Spleen (tissue), 13 donors: Measurements from ENCODE around the gene GSTT4. TPM values are rescaled to one million over a fixed set of nuclear protein-coding genes. Genes with fewer than 3 reads are reported as not detected.

Experiments used
- DNase-seq: peaks from one replicate; pipeline ENCODE4 v3.0.0-alpha.2; 2020
- H3K27ac ChIP-seq, 8 donors: fragments of 200-600 bp; sonication (generic) in 7 of 8; 1 replicate in 4 of 8; 2 replicates in 4 of 8; pipeline versions ENCODE4 v1.5.0 to v1.8.0; 2016 to 2021; ENCODE audit warnings: inconsistent platforms in 4 of 8, mild to moderate bottlenecking in 4 of 8, moderate library complexity in 1 of 8
- H3K27me3 ChIP-seq, 7 donors: fragments of 200-600 bp; sonication (generic) in 6 of 7; replicated peaks in 1 of 7; 1 replicate in 4 of 7; 2 replicates in 3 of 7; pipeline versions ENCODE4 v1.5.0 to v1.8.0; 2016 to 2021; ENCODE audit warnings: inconsistent platforms in 3 of 7, mild to moderate bottlenecking in 1 of 7
- H3K36me3 ChIP-seq, 6 donors: fragments of 200-600 bp; sonication (generic) in 5 of 6; 1 replicate in 4 of 6; 2 replicates in 2 of 6; pipeline versions ENCODE4 v1.5.0 to v1.8.0; 2016 to 2021; ENCODE audit warnings: inconsistent platforms in 2 of 6
- H3K4me1 ChIP-seq, 6 donors: fragments of 200-600 bp; sonication (generic) in 5 of 6; 1 replicate in 3 of 6; 2 replicates in 3 of 6; pipeline versions ENCODE4 v1.5.0 to v1.8.0; 2016 to 2021; ENCODE audit warnings: inconsistent platforms in 3 of 6
- H3K4me3 ChIP-seq, 8 donors: fragments of 200-600 bp; sonication (generic) in 7 of 8; 1 replicate in 4 of 8; 2 replicates in 4 of 8; pipeline versions ENCODE4 v1.5.0 to v1.8.0; 2016 to 2021; ENCODE audit warnings: inconsistent platforms in 4 of 8, mild to moderate bottlenecking in 4 of 8, moderate library complexity in 2 of 8
- H3K9me3 ChIP-seq, 8 donors: fragments of 200-600 bp; sonication (generic) in 7 of 8; 1 replicate in 4 of 8; 2 replicates in 4 of 8; pipeline versions ENCODE4 v1.5.0 to v1.8.0; 2016 to 2021; ENCODE audit warnings: inconsistent platforms in 4 of 8
- POLR2A ChIP-seq, 3 donors: fragments of 450-650 bp; IDR thresholded peaks; one replicate each; pipeline ENCODE4 v1.5.1; 2017; ENCODE audit warnings: antibody characterized with exemption in 3 of 3, mild to moderate bottlenecking in 1 of 3
- POLR2AphosphoS5 ChIP-seq, 3 donors: sonication (generic); formaldehyde crosslinking; IDR thresholded peaks; one replicate each; pipeline ENCODE4 v1.5.1; 2017; ENCODE audit warnings: antibody characterized with exemption in 3 of 3
- WGBS, 5 donors: extraction: QIAGEN DNeasy Blood & Tissue Kit in 3 of 5; methylation state at CpG; one replicate each; pipeline versions ENCODE4 v1.1.5 to v1.1.7; 2013 to 2018; 5-methylcytosine and 5-hydroxymethylcytosine counted together
- intact Hi-C: fragments of 100-400 bp; cut with DNase I; formaldehyde crosslinking; loops from one replicate; pipeline ENCODE4 v1.15.0; 2023; ENCODE audit warnings: low total_unique reads
- long read RNA-seq, 2 donors: transcript quantifications; one replicate each; lab custom pipeline, GENCODE V29; 2026
- polyA plus RNA-seq, 3 donors: library from polyadenylated mRNA; stranded (reverse); fragments of 200-250 nt; gene quantifications; one replicate each; pipeline ENCODE4 v1.2.1, GENCODE V29; 2013
- total RNA-seq, 7 donors: library from RNA; depleted of rRNA in 3 of 7; stranded (reverse); fragments of >200 nt in 3 of 7; fragmentation: NEBNext Ultra II Directional in 4 of 7; extraction: Animal tissue kit (Norgen Biotek cat#: 25700) in 4 of 7; gene quantifications; one replicate each; pipeline versions ENCODE4 v1.1.0 to v1.2.1, GENCODE V29; 2016 to 2021
- TF ChIP-seq, protein P1 (sequence below), 11 experiments: fragments of 200-600 bp in 7 of 11; fragments of 450-650 bp in 4 of 11; sonication (generic) in 4 of 11; IDR thresholded peaks in 8 of 11; conservative IDR thresholded peaks in 3 of 11; 1 replicate in 7 of 11; 2 replicates in 4 of 11; pipeline versions ENCODE4 v1.4.0 to v1.8.0; 2016 to 2021; ENCODE audit warnings: antibody characterized with exemption in 11 of 11, inconsistent platforms in 4 of 11, mild to moderate bottlenecking in 1 of 11
- donor health status: healthy with polysubstance abuse.
- donor health status: DM: no; HTN: no; CAD: no; lungs with moderate emphysema.
- donor health status: DM: no; HTN: no; CAD: no.
- donor health status: Bipolar disorder and iron deficiency.
- donor health status: healthy.
- donor health status: DM: no; HTN: no; CAD: no.
- donor health status: DM: yes; HTN: yes; CAD: no.

GSTT4 gene
- total RNA-seq (not detected), polyA plus RNA-seq (not detected)
- long read RNA-seq, donor 1, result 0 reads
- long read RNA-seq, donor 2, result 0 reads

DNA sequence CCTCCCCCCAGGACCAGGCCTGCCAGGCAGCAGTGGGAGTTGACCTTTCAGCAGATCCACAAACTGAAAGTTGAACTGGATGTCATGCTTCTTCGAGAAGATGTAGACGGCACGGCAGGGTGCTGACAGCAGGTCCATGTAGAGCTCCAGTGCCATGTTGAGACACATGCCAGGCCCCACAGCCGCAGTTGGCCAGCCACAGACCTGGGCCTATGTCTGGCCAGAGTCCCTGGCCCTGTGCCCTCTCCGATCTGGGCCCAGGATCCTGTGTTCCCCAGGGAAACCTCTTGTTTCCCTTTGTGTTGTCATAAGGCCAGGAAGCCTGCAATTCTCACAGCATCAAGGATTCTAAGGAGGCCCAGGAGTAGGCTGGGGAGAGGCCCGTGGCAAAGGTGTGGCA lies at the start of gene GSTT4:
Gene GSTT4, minus strand, starts transcription at position 253 of the 400 bp plus-strand sequence. Its CDS starts 97 bp downstream, at position 156.
- Histone ChIP-seq H3K27me3 (peaks cover 0 to 11% (median 0%) of the 10 kb centered on the region in 7 donors), H3K9me3 (no peaks in the 10 kb centered on the region), H3K36me3 (no peaks in the 10 kb centered on the region), H3K27ac (no peak within 1 kb of the TSS), H3K4me3 (no peak within 1 kb of the TSS), H3K4me1 (peaks cover 0 to under 1% (median 0%) of the 10 kb centered on the region in 6 donors)
- 79 to 92% (median 85%) methylated on average over 6 of the region's 6 CpGs for WGBS, 5 donors
- no peak for DNase-seq
- TF ChIP-seq, protein P1, sequence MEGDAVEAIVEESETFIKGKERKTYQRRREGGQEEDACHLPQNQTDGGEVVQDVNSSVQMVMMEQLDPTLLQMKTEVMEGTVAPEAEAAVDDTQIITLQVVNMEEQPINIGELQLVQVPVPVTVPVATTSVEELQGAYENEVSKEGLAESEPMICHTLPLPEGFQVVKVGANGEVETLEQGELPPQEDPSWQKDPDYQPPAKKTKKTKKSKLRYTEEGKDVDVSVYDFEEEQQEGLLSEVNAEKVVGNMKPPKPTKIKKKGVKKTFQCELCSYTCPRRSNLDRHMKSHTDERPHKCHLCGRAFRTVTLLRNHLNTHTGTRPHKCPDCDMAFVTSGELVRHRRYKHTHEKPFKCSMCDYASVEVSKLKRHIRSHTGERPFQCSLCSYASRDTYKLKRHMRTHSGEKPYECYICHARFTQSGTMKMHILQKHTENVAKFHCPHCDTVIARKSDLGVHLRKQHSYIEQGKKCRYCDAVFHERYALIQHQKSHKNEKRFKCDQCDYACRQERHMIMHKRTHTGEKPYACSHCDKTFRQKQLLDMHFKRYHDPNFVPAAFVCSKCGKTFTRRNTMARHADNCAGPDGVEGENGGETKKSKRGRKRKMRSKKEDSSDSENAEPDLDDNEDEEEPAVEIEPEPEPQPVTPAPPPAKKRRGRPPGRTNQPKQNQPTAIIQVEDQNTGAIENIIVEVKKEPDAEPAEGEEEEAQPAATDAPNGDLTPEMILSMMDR (IDR thresholded peaks at IDR 0.05 in 8 of 11, conservative IDR thresholded peaks at IDR 0.05 in 3 of 11), result no peak
- TF ChIP-seq POLR2AphosphoS5 (IDR thresholded peaks at IDR 0.05) (no peak), POLR2A (IDR thresholded peaks at IDR 0.05) (no peak)
- intact Hi-C loops, result no loop called here

DNA sequence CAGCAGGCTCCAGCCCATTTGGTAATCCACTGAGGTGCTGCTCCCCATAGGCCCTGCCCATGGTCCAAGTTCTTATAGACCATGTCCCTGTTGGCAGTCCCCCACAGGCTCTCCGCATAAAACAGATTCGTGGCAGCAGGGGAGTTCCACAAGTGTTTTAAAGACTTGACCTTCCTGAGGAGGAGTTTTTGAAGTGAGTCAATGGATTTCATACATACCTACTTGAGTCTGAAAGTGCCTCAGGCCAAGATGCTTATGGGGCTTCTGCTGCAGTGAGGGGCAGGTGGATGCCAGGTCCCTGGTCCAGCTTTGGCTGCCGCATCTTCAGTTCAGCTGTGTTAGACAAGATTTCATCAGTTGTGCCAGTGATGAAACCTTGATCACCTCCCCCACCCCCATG lies 49.1 kb upstream of the GSTT4 start:
- TF ChIP-seq, protein P1 (IDR thresholded peaks at IDR 0.05 in 8 of 11, conservative IDR thresholded peaks at IDR 0.05 in 3 of 11), result no peak
- TF ChIP-seq POLR2A (IDR thresholded peaks at IDR 0.05) (no peak), POLR2AphosphoS5 (IDR thresholded peaks at IDR 0.05) (no peak)
- intact Hi-C loops, result no loop called here
- DNase-seq, result no peak
- Histone ChIP-seq H3K27me3 (no peaks in the 10 kb centered on the region), H3K36me3 (peaks cover 0 to 95% (median 79%) of the 10 kb centered on the region in 6 donors), H3K4me1 (peaks cover 0 to 10% (median 0%) of the 10 kb centered on the region in 6 donors), H3K9me3 (no peaks in the 10 kb centered on the region), H3K27ac (no peak overlapping the region), H3K4me3 (no peak overlapping the region)
- 83 to 94% (median 91%) methylated on average over 3 of the region's 3 CpGs for WGBS, 5 donors

- Histone ChIP-seq H3K4me3 (no peak overlapping the region), H3K27ac (peak overlapping the region in 1 of 8 donors; percentile 16), H3K27me3 (no peaks in the 10 kb centered on the region), H3K36me3 (peaks cover 0 to 95% (median 79%) of the 10 kb centered on the region in 6 donors), H3K4me1 (peaks cover 0 to 10% (median 0%) of the 10 kb centered on the region in 6 donors), H3K9me3 (no peaks in the 10 kb centered on the region)
- intact Hi-C loops, result no loop called here
- no peak for DNase-seq
- TF ChIP-seq, protein P1 (IDR thresholded peaks at IDR 0.05 in 8 of 11, conservative IDR thresholded peaks at IDR 0.05 in 3 of 11), result no peak
- 81 to 88% (median 82%) methylated on average over 10 of the region's 10 CpGs for WGBS, 5 donors
Measured at GRCh38 chr22:24053481-24054226, 48.4 kb upstream of the GSTT4 start.

DNA sequence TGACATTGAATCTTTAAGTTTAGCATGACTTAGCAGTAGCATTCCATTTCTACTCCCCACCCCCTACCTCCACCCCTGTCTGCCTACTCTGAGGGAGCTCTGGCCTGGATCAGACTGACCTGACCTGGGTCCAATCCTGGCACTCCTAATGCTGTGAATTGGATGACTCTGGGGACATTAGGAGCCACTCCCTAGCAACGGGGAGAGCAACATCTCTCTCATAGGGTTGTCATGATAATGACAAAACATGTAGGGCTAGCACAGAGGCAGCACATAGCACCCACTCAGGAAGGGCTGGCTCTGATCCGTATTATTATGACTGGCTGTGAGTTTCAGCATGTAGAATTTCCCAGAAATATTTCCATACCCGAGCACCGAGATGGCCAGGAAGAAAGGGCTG lies 46.3 kb upstream of the GSTT4 start:
- no peak for DNase-seq
- H3K4me3 ChIP-seq, result no peak overlapping the region
- WGBS, 5 donors, result 61 to 96% (median 93%) methylated on average over 4 of the region's 4 CpGs
- no peak for TF ChIP-seq POLR2AphosphoS5 (IDR thresholded peaks at IDR 0.05)
- TF ChIP-seq POLR2A (IDR thresholded peaks at IDR 0.05), result no peak
- TF ChIP-seq, protein P1 (IDR thresholded peaks at IDR 0.05 in 8 of 11, conservative IDR thresholded peaks at IDR 0.05 in 3 of 11), result no peak
- no peaks in the 10 kb centered on the region for H3K27me3 ChIP-seq
- peaks cover 0 to 10% (median 0%) of the 10 kb centered on the region in 6 donors for H3K4me1 ChIP-seq
- H3K36me3 ChIP-seq, result peaks cover 0 to 95% (median 76%) of the 10 kb centered on the region in 6 donors
- H3K27ac ChIP-seq, result no peak overlapping the region
- H3K9me3 ChIP-seq, result no peaks in the 10 kb centered on the region
- intact Hi-C loops, result no loop called here
